ENCODE measurements around the gene RALGPS1.

The RALGPS1 gene

GRCh38 chr9:127209220-127209619 lies 294.6 kb downstream of the RALGPS1 start:
- no peak for DNase-seq
- in situ Hi-C loops (cut with HindIII; ENCODE audit: low pct_ligation_motif_present, low pct_unique_long_range_greater_than_20kb, low sequenced_read_pairs): no loop called here

GRCh38 chr9:127209948-127210640 lies 295.5 kb downstream of the RALGPS1 start:
- DNase-seq: no peak
- in situ Hi-C loops (cut with HindIII; ENCODE audit: low pct_ligation_motif_present, low pct_unique_long_range_greater_than_20kb, low sequenced_read_pairs): no loop called here

- in situ Hi-C loops (cut with HindIII; ENCODE audit: low pct_ligation_motif_present, low pct_unique_long_range_greater_than_20kb, low sequenced_read_pairs): no loop called here
- no peak for DNase-seq
Measured at GRCh38 chr9:127210851-127211730, 296.5 kb downstream of the RALGPS1 start.

- in situ Hi-C loops (cut with HindIII; ENCODE audit: low pct_ligation_motif_present, low pct_unique_long_range_greater_than_20kb, low sequenced_read_pairs): no loop called here
- no peak for DNase-seq
Measured at GRCh38 chr9:127211983-127212382, 297.4 kb downstream of the RALGPS1 start.

GRCh38 chr9:127212453-127212852 lies 297.9 kb downstream of the RALGPS1 start:
- in situ Hi-C loops (cut with HindIII; ENCODE audit: low pct_ligation_motif_present, low pct_unique_long_range_greater_than_20kb, low sequenced_read_pairs): no loop called here
- no peak for DNase-seq

GRCh38 chr9:127213859-127214258 lies 299.3 kb downstream of the RALGPS1 start:
- in situ Hi-C loops (cut with HindIII; ENCODE audit: low pct_ligation_motif_present, low pct_unique_long_range_greater_than_20kb, low sequenced_read_pairs): no loop called here
- no peak for DNase-seq

- in situ Hi-C loops (cut with HindIII; ENCODE audit: low pct_ligation_motif_present, low pct_unique_long_range_greater_than_20kb, low sequenced_read_pairs): no loop called here
- DNase-seq: peak; percentile 51
Measured at GRCh38 chr9:127214421-127215267, 300.1 kb downstream of the RALGPS1 start.

GRCh38 chr9:127215268-127216209 lies 301.0 kb downstream of the RALGPS1 start:
- in situ Hi-C loops (cut with HindIII; ENCODE audit: low pct_ligation_motif_present, low pct_unique_long_range_greater_than_20kb, low sequenced_read_pairs): no loop called here

GRCh38 chr9:127216210-127216887 lies 301.8 kb downstream of the RALGPS1 start:
- no peak for DNase-seq
- in situ Hi-C loops (cut with HindIII; ENCODE audit: low pct_ligation_motif_present, low pct_unique_long_range_greater_than_20kb, low sequenced_read_pairs): no loop called here

More at GRCh38 chr9:127215268-127216209, 301.0 kb downstream of the RALGPS1 start:
- no peak for DNase-seq

GRCh38 chr9:127216888-127217217 lies 302.3 kb downstream of the RALGPS1 start:
- in situ Hi-C loops (cut with HindIII; ENCODE audit: low pct_ligation_motif_present, low pct_unique_long_range_greater_than_20kb, low sequenced_read_pairs): no loop called here
- no peak for DNase-seq

- in situ Hi-C loops (cut with HindIII; ENCODE audit: low pct_ligation_motif_present, low pct_unique_long_range_greater_than_20kb, low sequenced_read_pairs): no loop called here
- no peak for DNase-seq
Measured at GRCh38 chr9:127218818-127219217, 304.2 kb downstream of the RALGPS1 start.

GRCh38 chr9:127219520-127219919 lies 304.9 kb downstream of the RALGPS1 start:
- no peak for DNase-seq
- in situ Hi-C loops (cut with HindIII; ENCODE audit: low pct_ligation_motif_present, low pct_unique_long_range_greater_than_20kb, low sequenced_read_pairs): no loop called here

GRCh38 chr9:127221695-127222094 lies 307.1 kb downstream of the RALGPS1 start:
- DNase-seq: no peak
- in situ Hi-C loops (cut with HindIII; ENCODE audit: low pct_ligation_motif_present, low pct_unique_long_range_greater_than_20kb, low sequenced_read_pairs): no loop called here

- in situ Hi-C loops (cut with HindIII; ENCODE audit: low pct_ligation_motif_present, low pct_unique_long_range_greater_than_20kb, low sequenced_read_pairs): no loop called here
- DNase-seq: no peak
Measured at GRCh38 chr9:127222388-127223095, 308.0 kb downstream of the RALGPS1 start.

GRCh38 chr9:127223266-127223665 lies 308.7 kb downstream of the RALGPS1 start:
- no peak for DNase-seq
- in situ Hi-C loops (cut with HindIII; ENCODE audit: low pct_ligation_motif_present, low pct_unique_long_range_greater_than_20kb, low sequenced_read_pairs): no loop called here

GRCh38 chr9:127223810-127224177 lies 309.2 kb downstream of the RALGPS1 start:
- in situ Hi-C loops (cut with HindIII; ENCODE audit: low pct_ligation_motif_present, low pct_unique_long_range_greater_than_20kb, low sequenced_read_pairs): no loop called here
- no peak for DNase-seq
